Inflammatory macrophage treated with lipopolysaccharide for 4 hours (primary cell): Measurements from ENCODE around the gene ITPKA.

ENCODE experiments used
- DNase-seq: peaks from one replicate; pipeline ENCODE4 v3.0.0-alpha.2; 2020

ITPKA gene

DNA sequence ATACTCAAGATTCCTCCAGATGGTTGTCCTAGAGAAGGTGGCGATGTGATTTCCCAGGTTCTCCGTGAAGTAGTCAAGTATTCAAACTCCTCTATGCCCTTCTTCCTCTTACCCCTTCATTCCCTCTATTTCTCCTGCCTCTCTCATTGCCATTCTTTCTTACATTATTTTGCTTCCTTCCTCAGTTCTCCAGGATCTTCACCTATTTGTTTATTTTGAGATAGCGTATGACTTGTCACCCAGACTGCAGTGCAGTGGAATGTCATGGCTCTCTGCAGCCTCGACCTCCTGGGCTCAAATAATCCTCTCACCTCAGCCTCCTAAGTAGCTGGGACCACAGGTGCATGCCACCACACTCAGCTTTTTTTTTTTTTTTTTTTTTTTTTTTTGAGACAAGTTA lies 1.8 kb upstream of the ITPKA start:
- DNase-seq = no peak

DNA sequence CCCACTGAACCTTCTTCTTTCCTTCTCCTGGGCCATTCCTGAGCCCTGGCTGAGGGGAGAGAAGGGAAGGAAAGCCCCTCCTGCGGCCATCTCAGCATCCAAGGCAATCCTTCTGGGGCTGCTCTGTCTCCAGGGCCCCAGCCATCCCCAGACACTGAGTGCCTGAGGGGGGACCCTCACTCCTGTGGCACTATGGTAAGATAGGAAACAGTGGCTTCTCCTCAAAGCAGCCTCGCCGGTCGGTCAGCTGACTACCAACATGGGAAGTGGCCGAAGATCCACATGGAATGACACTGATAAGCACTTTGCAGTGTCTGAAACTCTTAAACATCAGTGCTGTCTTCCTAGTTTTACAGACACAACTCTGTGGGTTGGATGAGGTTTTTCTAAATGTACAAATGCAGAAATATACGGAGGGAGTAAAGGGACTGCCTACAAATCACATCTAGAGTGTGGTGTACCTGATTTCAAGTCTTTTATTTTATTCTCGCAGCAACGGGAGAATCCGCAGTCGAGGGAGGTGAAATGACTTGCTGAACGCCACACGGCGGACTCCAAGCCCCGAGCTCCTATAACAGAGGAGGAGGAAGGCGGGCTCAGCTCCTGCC lies 973 bp upstream of the ITPKA start:
- DNase-seq = no peak

DNA sequence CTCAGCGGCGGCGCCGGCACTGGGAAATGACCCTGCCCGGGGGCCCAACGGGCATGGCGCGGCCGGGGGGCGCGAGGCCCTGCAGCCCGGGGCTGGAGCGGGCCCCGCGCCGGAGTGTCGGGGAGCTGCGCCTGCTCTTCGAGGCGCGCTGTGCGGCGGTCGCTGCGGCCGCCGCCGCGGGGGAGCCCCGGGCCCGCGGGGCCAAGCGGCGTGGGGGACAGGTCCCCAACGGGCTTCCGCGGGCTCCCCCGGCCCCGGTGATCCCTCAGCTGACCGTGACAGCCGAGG lies 172 bp downstream of the ITPKA start:
- no peak for DNase-seq

DNA sequence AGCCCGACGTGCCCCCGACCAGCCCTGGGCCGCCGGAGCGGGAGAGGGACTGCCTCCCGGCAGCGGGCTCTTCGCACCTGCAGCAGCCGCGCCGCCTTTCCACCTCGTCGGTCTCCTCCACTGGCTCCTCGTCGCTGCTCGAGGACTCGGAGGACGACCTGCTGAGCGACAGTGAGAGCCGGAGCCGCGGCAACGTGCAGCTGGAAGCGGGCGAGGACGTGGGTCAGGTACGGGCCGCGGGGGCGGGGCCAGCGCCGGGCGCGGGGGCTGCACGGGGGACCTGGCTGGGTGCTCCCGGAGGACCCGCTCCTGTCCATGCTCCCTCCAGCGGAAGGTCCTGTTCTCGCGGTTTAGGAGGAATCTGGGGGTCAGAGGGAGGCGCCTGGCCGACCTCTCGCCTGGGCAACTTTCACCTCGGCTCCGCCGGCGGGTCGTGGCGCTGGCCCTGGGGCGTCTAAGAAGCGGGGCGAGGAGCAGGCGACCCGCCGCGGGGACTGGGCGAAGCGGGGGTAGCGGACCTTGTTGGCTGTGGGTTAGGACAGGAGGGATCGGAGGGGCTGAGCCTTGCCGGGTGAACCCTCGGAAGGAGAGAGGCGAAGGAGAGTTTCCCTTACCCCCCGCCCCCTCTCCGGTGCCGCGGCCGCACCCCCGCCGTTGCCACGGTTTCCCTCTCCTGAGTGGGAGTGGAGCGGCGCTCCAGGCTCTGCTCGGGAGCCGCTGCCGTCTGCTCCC lies 682 bp downstream of the ITPKA start:
- DNase-seq = no peak

DNA sequence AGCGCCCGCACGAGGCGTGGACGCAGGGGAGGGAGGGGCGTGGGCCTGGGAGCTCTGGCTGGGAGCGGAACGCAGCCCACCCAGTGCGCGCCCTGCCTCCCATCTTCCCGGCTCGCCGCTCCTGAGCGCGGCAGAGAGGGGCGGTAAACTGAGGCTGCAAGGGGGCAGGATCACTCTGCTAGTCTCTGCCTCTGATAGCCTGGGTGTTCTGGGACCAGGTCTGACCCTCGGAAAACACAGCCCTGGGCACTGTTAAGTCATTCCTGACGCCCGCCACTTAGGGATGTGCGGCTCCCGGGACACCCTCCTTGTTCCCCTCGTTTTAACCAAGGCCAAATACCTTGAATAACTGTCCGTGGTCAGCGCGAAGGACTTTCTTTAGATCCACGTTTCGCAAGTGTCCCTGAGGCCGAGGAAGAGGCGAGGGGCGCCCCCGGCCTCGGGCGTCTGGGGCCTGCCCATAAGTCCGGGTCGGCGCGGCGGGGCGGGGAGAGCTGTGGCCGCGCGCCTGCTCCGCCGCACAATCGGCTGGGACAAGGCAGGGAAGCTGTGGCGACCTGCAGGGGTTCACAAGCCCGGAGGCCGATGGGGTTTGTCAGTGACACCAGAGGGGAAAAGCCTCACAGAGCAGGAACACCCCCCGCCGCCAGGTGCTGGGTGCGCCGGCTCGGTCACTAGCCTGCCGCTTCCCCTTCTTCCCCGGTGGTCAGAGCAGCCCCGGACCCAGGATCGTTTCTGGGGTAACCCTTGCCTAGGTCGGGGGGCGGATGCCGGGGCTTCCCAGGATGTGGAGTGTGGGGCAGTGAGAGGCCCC lies 1.5 kb downstream of the ITPKA start:
- DNase-seq = no peak

DNA sequence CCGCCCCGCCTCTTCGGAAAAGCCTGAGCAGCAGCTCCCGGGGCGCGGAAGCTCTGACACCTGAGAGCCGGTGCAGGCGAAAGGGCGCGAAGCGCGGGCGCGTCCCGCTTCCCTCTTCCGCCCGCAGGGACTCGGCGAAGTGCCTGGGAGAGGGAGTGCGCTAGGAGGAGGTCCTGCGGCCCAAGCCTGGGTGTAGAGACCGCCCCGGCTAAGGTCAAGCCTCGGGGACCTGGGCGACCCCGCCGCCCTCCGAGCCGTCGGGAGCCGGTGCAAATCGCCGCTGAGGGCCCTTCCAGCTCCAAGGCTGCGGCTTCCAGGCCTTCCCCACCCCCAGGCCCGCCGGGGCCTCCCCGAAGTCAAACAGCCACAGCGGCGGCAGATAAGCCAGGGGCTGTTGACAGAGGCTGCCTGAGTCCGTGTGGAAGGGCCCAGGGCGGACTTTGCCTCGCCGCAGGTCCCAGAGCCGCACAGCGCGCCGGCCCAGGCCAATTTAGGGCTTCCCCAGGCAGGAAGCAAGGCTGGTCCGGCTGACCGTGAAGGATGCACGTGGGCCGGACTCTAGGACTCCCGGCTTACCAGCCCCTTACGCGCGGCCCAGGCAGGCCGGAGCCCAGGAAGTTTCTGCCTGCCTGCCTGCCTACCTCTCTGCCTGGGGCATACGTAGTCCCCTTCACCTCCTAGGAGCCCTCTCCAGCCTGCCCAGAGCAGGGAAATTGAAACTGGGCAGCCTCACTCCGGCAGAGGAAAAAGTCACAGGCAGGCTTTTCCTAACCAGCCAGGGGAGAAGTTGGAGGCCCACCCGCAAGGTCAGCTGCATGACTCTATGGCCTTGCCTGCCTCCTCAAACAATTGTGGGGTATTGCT lies 2.3 kb downstream of the ITPKA start:
- DNase-seq = no peak

DNA sequence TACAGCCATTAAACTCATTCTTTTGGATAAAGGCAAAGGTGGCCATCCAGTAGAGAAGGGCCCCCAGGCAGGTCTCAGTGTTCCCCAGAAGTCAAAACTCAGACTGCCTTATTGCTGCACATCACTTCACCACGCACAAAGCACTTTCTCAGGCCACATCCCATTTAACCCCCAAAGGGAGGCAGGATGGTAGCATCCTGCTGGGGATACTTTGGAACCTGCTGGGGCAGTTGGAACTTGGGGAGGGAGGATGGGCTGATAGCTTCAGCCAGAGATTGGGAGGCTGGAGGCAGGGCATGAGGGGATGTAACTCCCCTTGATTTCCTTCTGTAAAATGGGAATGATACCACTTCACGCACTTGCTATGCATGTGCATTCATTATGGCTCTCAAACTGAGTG lies 5.0 kb downstream of the ITPKA start:
- DNase-seq = no peak

DNA sequence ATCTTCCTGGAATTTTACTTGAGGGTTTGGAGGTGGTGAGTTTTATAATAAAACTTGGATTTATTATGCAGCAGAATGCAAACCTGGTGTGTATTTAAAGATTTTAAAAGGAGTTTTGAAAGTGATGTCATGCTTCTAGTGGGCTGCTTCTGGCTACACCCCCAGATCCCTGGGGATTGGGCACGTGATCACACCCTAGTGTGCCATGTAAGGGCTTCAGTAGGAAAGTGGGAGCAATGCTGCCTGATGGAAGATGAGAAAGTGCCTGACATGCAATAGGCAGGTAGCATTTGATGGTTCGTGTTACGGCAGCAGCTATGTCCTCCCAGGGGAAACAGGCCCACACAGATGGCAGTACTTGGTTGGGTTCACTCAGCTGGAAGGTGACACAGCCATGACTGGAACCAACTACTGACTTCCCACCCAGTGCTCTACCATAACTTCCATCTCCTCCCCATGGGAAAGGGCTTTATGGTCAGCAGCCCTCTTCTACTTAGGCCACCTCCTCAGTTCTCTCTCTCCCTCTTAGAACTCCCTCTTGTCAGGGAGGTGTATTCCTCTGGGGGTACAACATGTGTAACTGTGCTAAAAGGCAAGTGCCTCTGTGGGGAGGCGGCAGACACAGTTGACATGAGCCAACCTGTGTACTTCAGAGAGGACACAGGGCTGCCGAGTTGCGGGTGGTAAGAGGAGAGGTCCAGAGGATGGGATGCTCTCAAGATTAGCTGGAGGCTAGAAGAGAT lies 5.6 kb downstream of the ITPKA start:
- no peak for DNase-seq

DNA sequence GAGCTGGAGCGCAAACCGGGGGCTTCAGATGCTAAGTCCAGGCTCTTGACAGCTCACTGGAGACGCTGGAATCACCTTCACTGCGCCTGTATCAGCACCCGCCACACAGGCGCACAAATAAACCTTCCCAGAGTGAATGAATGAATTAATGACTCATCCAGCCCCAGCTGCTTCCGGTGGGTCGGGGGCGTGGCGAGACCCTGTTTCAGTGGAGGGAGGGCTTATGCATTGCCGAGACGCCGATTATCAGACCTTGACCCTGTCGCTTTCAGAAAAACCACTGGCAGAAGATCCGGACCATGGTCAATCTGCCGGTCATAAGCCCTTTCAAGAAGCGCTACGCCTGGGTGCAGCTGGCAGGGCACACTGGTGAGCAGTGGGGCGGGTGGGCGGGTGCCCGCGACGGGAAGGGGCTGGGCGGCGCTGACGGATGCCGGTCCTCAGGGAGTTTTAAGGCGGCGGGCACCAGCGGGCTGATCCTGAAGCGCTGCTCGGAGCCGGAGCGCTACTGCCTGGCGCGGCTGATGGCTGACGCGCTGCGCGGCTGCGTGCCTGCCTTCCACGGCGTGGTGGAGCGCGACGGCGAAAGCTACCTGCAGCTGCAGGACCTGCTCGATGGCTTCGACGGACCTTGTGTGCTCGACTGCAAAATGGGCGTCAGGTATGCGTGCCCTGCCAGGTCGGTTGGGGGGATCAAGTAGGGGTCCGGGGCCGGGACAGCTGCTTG lies 7.7 kb downstream of the ITPKA start:
- no peak for DNase-seq

DNA sequence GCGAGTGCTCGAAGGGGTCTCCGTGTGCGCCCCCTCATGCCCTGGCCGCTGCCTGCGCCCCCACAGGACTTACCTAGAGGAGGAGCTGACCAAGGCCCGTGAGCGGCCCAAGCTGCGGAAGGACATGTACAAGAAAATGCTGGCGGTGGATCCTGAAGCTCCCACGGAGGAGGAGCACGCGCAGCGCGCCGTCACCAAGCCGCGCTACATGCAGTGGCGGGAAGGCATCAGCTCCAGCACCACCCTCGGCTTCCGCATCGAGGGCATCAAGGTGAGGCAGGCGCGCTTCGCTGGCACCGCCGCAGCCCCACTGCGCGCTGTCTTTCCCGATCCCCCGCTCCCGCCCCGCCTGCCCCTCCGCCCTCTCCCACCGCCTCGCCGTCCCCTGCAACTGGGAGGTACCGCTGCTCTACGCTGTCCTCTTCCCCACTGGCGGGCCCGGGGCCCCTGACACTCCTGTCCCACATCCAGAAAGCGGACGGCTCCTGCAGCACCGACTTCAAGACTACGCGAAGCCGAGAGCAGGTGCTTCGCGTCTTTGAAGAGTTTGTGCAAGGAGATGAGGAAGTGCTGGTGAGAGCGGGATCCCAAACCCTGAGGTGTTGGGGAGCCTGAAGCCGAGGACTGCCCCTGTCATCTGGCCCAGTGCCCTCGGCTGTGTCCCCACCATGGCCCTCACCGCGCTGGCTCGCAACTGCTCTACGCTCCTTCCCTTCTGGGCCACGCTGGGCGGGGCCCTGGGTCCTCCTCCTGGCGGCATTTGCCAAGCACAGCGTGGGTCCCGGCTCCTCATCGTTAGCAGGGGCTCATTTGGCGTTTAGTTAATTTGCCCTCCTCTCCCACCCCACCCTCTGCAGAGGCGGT lies 8.5 kb downstream of the ITPKA start:
- DNase-seq = no peak

DNA sequence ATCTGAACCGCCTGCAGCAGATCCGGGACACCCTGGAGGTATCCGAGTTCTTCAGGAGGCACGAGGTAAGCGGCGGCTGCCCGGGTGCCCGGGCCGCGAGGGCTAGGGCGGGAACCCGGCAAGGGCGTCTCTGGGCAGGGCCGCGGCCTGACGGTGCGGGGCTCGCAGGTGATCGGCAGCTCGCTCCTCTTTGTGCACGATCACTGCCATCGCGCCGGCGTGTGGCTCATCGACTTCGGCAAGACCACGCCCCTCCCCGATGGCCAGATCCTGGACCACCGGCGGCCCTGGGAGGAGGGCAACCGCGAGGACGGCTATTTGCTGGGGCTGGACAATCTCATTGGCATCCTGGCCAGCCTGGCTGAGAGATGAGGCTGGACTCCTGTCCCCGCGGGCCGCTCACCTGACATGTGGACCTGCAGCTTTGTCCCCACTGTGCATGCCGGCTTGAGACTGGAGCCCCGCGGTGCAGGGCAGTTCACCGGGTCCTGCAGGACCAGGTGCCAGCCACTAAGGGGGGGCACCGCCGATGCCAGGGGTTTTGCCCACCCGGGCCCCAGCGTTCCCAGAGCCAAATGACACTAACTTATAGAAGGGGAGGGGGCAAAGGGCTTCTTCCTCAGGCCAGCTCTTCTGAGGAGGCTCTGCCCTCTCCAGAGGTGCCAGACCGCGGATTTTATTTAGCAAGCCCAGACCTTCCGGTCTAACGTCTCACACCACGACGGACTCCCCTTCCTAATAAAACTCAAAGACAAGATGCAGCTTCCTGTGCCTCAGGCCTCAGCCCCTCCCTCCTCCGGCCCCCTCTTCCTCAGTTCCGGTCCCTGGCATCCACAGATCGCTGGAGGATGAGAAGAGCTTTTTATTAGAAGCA lies 9.4 kb downstream of the ITPKA start:
- DNase-seq = no peak

DNA sequence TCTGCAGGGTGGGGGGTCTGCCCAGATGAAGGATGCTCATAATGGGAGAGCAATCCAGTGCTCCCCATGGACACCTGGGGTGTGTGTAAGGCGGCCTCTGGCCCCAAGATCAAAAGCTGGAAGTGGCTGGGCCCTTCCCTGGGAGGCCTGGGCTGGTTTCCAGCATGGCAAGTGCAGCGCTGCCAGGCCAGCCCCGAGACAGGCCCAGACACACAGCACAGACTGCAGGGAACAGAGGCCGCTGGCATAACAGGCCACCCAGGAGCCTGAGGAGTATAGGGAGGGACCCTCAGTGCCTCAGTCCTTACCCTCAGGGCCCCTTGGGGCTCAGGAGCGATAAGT lies 10.0 kb downstream of the ITPKA start:
- no peak for DNase-seq

DNA sequence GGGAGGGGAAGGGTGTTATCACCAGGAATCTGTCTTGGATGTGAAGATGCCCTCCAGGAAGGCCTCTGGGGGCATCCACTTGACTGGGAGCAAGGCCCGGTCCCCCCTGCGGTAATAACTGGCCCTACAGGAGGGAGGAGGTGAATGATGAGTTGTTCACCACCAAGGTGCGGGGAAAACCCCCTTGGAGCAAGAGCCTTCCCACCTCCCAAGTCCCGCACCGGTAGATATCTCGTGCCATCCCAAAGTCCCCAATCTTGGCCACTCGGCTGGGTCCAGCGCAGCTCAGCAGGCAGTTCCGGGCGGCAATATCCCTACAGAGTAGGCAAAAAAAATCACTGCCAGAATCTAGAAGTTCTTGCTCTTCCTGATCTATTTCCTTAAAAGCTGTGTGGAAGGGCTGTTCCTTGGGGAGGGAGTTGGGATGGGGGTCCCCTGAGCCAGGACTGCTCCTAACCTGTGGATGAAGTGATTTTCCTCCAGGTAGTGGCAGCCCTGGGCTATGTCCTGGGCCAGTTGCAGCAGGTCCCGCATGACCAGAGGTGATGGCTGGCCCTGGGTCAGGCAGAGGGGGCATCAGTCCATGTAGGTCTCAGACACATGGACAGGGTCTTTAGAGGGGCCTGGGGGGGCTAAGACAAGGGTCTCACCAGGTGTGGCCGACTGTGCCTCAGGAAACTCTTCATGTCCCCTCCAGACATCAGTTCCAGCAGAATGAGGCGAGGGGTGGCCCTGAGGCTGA lies 11.2 kb downstream of the ITPKA start:
- DNase-seq = no peak

DNA sequence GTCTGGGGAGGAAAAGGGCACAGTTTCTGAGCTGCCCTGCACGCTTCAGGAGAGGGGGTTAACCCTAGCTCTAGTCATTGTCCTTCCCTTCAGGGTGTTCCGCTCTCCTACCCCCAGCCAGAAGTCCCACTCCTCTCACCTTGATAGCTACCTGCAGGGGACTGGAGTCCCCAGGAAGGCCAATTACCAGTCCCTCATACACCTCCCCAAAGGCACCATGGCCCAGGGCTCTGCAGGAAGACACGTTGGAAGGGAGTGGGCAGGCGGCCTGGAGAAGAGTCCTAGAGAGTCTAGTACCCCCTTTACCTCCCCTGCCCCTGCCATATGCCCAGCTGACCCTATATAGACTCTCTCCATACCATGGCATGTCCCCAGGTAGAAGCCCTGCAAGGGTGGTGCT lies 12.1 kb downstream of the ITPKA start:
- DNase-seq = no peak

DNA sequence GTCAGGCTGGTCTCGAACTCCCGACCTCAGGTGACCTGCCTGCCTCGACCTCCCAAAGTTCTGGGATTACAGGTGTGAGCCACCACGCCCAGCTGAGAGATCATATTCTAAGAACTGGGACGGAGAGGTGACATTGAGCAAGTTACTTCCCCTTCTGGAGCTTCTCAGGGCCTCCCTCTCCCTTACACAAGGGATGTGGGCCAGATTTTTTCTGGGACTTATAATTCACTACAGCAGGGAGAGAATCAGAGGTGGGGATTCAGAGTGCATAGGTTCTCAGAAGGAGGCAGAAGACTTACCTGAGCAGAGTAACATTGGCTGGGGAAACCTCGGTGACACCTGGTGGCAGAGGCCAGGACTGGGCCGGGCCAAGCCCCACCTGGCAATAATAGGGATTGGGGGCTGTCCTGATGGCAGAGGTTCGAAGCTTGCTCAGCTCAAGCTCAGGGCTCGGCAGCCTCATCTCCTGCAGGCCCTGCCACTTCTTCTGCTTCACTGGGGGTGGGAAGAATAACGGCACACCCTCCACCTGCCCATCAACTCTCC lies 13.2 kb downstream of the ITPKA start:
- no peak for DNase-seq

DNA sequence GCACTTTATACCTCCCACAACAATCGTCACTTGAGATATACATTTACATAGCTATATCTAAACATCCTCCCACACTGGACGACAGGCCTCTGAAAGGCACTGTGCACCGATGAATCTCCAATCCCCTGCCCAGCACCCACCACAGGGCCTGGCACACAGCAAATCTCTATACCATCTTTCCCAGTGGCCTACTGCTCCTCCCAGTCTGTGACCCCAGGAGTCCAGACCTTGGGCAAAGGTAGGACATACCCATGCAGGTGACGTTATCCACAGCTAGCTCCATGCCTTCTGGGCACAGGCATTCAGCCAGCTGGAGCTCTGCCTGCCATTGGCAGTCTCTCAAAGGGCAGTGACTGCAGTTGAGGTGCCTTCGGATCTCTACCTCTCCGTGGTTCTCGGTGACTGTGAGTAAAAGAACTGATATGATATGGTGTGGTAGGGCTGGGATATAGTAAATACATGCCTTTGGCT lies 14.2 kb downstream of the ITPKA start:
- DNase-seq = no peak

DNA sequence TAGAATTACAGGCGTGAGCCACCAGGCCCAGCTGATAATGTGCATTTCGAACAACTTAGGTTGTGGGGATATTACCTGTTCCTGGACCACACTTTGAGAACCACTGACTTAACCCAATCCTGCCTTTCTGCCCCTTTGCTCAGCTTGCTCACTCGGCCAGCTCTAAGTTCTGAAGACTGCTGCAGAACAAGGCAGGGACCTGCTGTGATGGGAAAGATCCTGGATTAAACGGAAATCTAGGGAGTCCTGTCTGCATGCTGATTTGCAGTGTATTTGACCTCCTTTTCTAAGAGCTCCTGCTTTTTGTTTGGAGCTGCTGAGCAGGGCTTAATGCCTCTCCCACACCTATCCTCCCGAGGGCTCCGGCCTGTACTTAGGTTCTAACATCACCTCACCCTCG lies 17.1 kb downstream of the ITPKA start:
- no peak for DNase-seq

DNA sequence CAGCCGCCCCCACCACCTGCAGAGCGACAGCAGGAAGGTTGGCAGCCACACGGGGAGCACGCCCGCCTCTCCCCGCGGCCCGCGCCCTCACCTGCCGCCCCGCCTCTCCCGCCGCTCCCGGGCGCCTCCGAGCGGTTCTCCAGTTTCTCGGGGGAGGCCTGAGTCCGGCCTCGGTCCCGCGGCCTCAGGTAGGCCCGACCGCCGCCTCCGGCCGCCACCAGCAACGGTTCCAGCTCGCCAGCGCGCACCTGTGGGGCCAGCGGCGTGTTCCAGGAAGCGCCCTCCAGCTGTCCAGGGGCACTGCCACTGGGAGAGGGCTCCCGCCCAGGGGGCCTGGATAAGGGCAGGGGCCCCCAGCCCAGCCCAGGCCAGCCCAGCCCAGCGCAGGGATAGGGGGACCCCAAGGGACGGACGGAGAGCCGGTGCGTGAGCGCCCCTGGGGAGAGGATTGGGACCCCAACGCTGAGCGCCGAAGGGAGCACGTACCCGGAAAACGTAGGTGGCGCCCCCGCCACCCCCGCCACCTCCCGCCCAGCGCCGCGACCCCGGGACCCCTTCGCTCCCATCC lies 17.7 kb downstream of the ITPKA start:
- no peak for DNase-seq
